ENCODE data around the gene AATF. TPM values are rescaled to one million over a fixed set of nuclear protein-coding genes. Genes with fewer than 3 reads are reported as not detected.

AATF gene
- total and polyA plus RNA-seq, 9 of the 15 experiments (the other 6 are each of a cell fraction or from before 2014, with no cell fraction given) = 34.5 to 133 (median 90.1) TPM

DNA sequence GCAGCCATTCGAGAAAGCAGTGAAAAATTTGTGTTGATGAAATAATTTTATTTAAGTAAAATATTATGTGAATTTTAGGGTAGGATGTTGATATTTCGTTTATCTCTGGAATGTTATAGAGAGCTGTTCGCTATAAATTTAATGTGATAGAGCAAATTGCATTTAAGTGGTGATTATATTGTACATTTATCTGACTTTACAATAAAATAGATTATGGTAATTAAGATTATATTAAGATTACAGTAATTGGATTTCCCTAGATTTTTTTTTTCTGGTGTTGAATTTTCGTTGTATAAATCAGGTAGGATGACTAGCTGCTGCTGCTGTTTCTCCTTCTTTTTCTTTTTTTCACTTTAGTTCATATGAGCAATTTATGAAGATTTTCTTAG, 71.0 kb downstream of the AATF start (continued):
- TF ChIP-seq, protein P1, sequence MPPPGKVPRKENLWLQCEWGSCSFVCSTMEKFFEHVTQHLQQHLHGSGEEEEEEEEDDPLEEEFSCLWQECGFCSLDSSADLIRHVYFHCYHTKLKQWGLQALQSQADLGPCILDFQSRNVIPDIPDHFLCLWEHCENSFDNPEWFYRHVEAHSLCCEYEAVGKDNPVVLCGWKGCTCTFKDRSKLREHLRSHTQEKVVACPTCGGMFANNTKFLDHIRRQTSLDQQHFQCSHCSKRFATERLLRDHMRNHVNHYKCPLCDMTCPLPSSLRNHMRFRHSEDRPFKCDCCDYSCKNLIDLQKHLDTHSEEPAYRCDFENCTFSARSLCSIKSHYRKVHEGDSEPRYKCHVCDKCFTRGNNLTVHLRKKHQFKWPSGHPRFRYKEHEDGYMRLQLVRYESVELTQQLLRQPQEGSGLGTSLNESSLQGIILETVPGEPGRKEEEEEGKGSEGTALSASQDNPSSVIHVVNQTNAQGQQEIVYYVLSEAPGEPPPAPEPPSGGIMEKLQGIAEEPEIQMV (tag; conservative IDR thresholded peaks at IDR 0.05; ENCODE audit: low read depth) = no peak
- TF ChIP-seq TCF7 (IDR thresholded peaks at IDR 0.05; ENCODE audit: borderline replicate concordance) (no peak), GABPB2 (CRISPR knock-in tag; conservative IDR thresholded peaks at IDR 0.05) (no peak), NFE2 (IDR thresholded peaks at IDR 0.05; ENCODE audit: low read depth) (no peak), TCFL5 (CRISPR knock-in tag; conservative IDR thresholded peaks at IDR 0.05) (no peak)
- TF ChIP-seq, protein P2, sequence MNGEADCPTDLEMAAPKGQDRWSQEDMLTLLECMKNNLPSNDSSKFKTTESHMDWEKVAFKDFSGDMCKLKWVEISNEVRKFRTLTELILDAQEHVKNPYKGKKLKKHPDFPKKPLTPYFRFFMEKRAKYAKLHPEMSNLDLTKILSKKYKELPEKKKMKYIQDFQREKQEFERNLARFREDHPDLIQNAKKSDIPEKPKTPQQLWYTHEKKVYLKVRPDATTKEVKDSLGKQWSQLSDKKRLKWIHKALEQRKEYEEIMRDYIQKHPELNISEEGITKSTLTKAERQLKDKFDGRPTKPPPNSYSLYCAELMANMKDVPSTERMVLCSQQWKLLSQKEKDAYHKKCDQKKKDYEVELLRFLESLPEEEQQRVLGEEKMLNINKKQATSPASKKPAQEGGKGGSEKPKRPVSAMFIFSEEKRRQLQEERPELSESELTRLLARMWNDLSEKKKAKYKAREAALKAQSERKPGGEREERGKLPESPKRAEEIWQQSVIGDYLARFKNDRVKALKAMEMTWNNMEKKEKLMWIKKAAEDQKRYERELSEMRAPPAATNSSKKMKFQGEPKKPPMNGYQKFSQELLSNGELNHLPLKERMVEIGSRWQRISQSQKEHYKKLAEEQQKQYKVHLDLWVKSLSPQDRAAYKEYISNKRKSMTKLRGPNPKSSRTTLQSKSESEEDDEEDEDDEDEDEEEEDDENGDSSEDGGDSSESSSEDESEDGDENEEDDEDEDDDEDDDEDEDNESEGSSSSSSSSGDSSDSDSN (IDR thresholded peaks at IDR 0.05; ENCODE audit: borderline replicate concordance in 1 of 2, low read depth in 2 of 2, low read length in 2 of 2) = no peak

DNA sequence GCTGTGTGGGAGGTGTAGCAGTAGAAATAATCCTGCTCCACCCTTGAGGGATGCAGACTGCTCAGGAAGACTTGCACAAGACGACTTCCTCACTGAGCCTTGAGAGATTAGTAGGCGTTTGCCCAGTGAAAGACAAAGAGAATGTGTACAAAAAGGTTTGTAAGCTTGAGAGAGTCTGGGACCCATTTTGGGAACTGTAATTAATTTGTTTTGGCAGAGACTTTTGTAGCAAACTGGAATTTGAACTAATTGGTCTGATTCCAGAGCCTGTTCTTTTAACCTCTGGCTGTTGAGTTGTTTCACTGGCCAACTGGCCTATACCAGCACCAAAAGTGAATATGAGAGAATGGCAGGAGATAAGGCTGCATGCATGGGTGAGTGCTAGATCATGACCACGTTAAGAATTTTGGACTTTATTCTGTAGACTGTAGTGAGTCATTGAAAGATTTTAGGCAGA, 75.5 kb downstream of the AATF start:
- Histone ChIP-seq H3K4me3 (no peak overlapping the region), H3K27ac (ENCODE audit: extremely low read depth, low read depth, low read length) (no peak overlapping the region), H3K4me1 (replicated peaks in 1 of 2; ENCODE audit: control insufficient read depth in 2 of 2, insufficient read depth in 2 of 2, low read length in 2 of 2) (no peaks in the 10 kb centered on the region), H4K20me1 (replicated peaks; ENCODE audit: control insufficient read depth, insufficient read depth, low read length) (no peaks in the 10 kb centered on the region), H3K27me3 (ENCODE audit: control insufficient read depth in 2 of 2, insufficient read depth in 2 of 2, low read length in 2 of 2) (no peaks in the 10 kb centered on the region), H3K9me1 (ENCODE audit: control insufficient read depth, insufficient read depth, low read length) (no peaks in the 10 kb centered on the region), H3K9ac (ENCODE audit: insufficient read depth in 1 of 2, low read depth in 2 of 2, low read length in 2 of 2) (no peak overlapping the region), H3K9me3 (replicated peaks; ENCODE audit: control insufficient read depth, insufficient read depth, low read depth, low read length) (no peaks in the 10 kb centered on the region), H3K36me3 (ENCODE audit: control insufficient read depth, insufficient read depth, low read length) (peaks cover 68% of the 10 kb centered on the region), H3K4me2 (ENCODE audit: insufficient read depth, low read length) (no peak overlapping the region), H3K79me2 (ENCODE audit: control insufficient read depth, insufficient read depth, low read length) (no peaks in the 10 kb centered on the region), H2AFZ (ENCODE audit: low read depth, low read length) (no peak overlapping the region)
- in situ Hi-C loops (cut with MboI) (no loop called here), intact Hi-C loops (cut with micrococcal nuclease) (no loop called here)
- ATAC-seq (no peak), FAIRE-seq (no peak), DNase-seq (ENCODE audit: extremely low read depth in 1 of 4, low spot score in 3 of 4) (no peak)
- CTCF ChIA-PET (ENCODE audit: low intra/inter-chr PET ratio) = no interaction called here
- BruUV-seq (replicated peaks) = no TSS peak
- 56% methylated on average over 3 of the region's 3 CpGs for WGBS (ENCODE audit: insufficient coverage, low coverage, missing lambda C conversion rate)
- POLR2A ChIA-PET = no interaction called here
- TF ChIP-seq ZNF311 (CRISPR knock-in tag; IDR thresholded peaks at IDR 0.05) (no peak), FUS (optimal IDR thresholded peaks at IDR 0.05; ENCODE audit: low read depth, low read length) (no peak), CHCHD3 (CRISPR knock-in tag; IDR thresholded peaks at IDR 0.05) (no peak), LEF1 (IDR thresholded peaks at IDR 0.05) (no peak)
- TF ChIP-seq, protein P3, sequence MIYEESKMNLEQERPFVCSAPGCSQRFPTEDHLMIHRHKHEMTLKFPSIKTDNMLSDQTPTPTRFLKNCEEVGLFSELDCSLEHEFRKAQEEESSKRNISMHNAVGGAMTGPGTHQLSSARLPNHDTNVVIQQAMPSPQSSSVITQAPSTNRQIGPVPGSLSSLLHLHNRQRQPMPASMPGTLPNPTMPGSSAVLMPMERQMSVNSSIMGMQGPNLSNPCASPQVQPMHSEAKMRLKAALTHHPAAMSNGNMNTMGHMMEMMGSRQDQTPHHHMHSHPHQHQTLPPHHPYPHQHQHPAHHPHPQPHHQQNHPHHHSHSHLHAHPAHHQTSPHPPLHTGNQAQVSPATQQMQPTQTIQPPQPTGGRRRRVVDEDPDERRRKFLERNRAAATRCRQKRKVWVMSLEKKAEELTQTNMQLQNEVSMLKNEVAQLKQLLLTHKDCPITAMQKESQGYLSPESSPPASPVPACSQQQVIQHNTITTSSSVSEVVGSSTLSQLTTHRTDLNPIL (CRISPR knock-in tag; IDR thresholded peaks at IDR 0.05) = no peak
- TF ChIP-seq, protein P4, sequence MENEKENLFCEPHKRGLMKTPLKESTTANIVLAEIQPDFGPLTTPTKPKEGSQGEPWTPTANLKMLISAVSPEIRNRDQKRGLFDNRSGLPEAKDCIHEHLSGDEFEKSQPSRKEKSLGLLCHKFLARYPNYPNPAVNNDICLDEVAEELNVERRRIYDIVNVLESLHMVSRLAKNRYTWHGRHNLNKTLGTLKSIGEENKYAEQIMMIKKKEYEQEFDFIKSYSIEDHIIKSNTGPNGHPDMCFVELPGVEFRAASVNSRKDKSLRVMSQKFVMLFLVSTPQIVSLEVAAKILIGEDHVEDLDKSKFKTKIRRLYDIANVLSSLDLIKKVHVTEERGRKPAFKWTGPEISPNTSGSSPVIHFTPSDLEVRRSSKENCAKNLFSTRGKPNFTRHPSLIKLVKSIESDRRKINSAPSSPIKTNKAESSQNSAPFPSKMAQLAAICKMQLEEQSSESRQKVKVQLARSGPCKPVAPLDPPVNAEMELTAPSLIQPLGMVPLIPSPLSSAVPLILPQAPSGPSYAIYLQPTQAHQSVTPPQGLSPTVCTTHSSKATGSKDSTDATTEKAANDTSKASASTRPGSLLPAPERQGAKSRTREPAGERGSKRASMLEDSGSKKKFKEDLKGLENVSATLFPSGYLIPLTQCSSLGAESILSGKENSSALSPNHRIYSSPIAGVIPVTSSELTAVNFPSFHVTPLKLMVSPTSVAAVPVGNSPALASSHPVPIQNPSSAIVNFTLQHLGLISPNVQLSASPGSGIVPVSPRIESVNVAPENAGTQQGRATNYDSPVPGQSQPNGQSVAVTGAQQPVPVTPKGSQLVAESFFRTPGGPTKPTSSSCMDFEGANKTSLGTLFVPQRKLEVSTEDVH (IDR thresholded peaks at IDR 0.05; ENCODE audit: low read depth, partially characterized antibody) = no peak
